ENCODE results near the gene ZBTB39. TPM values are rescaled to one million over a fixed set of nuclear protein-coding genes. Genes with fewer than 3 reads are reported as not detected.
"Not testable (repeated sequence)": the region's sequence is repeated elsewhere in the genome, so short reads cannot be mapped to it uniquely, and the experiment has no call there.

The ZBTB39 gene
- total RNA-seq, 1 experiment from 2014 or later = 3.4 TPM

DNA sequence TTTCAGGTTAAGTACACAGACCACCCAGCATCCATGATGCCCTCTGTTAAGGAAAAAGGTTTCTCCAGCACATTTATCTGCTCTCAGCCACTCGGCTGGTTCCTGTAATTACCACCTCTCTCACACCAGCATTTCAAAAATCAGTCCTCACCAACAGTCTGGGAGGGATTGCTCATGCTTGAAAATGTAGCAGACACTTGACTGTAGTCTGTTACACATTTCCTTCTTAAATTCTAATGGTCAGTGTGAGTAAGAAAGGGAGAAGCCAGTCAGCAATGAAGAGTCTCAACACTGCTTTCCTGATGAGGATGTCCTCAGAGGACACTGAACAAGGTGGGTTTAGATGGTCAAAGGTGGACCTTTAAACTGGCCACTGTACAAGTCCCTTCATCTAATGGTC lies 6.0 kb downstream of the ZBTB39 start:
- no peak for DNase-seq (ENCODE audit: low spot score)

DNA sequence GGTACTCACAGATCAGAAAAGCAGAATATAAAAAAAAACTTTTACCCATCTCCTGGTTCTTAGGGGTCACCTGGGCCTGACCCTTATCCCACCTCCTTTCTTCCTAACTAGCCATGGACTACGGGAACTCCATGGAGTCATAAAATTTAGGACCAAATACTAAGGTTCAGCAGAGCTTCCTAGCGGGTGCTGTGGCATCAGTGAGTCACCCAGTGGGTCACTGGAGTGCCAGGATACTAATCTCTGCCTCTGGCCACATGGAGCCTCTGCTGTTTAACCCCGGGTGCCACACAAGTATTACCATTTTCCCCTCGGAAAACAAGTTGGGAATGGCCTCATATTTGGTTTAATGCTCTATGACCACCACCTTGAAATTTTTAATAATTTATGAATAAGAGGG lies 6.9 kb downstream of the ZBTB39 start:
- DNase-seq (ENCODE audit: low spot score) = no peak

DNA sequence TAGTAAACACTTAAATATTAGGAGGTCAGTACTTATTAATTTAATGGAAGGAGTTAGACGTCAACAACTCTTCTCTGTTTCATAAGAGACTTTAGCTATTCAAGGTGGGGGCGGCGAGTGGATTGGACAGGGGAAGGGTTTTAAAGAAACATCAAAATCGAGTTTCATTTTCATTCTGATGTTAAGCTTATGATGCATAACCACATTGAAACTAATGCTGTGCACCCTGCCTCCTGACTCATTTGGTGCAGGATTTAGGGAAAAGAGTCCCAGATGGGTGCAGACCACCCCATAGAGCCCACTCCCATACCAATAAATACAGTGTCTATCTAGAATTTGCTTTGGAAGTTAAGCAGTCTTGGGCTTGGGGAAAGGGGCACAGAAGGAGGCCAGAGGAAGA lies 7.4 kb downstream of the ZBTB39 start:
- DNase-seq (ENCODE audit: low spot score) = no peak

DNA sequence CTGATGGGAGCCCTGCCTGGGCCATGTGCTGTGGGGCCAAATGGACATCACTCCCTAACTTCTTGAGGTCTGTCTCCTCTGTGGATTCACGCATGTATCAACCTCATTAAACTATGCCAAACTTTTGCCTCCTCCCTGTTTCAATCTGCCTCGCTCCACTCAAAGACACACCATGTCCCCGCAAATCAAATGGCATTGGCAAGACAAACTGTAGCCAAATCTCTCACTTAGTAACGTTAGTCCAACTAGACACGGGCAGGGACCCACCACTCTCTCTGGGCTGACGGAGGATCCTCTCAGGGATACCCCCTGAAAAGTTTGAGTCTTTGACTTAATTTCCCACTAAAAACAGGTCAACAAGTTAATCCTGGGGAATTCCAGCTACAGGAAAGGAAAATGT lies 8.0 kb downstream of the ZBTB39 start:
- no peak for DNase-seq (ENCODE audit: low spot score)

DNA sequence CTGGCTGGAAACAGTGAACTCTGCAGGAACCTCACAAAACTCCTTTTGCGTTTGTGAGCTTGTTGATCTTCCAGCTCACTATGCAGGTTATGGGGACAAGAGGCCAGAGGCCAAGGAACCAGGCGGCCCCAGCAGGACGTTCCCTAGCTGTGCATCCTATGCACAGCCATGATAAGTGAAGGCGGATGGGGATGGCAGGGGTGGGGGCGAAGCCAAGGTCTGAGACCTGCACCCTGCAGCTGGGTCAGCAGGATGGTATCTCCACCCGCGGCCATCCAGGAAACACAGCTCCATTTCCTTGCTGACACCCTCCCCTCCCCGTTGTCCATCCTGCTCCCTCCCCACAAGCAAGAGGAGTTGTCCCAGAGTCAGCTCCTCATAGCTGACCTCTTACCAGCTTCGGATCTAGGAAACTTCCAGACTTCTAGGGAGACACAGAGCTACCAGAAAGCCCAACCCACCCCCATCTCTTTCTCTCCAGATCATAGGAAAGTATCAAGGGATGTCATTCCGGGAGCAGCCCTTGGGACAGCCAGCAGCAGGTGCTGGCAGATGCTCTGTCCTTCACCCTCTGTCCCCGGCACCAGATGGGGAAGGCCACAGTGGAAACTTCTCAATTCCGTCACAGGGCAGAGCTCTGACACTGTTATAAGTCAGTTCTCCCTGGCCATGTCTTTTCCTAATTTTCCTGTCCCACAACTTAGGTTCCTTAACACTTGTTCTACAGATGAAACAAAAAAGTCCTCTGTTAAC lies 9.4 kb downstream of the ZBTB39 start:
- DNase-seq (ENCODE audit: low spot score) = no peak

DNA sequence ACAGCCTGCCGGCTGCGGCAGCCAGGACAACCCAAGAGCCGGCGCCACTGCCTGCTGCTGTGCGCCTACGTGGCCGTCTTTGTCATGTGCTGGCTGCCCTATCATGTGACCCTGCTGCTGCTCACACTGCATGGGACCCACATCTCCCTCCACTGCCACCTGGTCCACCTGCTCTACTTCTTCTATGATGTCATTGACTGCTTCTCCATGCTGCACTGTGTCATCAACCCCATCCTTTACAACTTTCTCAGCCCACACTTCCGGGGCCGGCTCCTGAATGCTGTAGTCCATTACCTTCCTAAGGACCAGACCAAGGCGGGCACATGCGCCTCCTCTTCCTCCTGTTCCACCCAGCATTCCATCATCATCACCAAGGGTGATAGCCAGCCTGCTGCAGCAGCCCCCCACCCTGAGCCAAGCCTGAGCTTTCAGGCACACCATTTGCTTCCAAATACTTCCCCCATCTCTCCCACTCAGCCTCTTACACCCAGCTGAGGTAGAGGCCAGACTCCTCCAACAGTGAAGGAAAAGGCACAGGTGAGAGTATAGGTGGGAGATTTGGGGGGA lies 10.3 kb downstream of the ZBTB39 start:
- DNase-seq (ENCODE audit: low spot score) = no peak

DNA sequence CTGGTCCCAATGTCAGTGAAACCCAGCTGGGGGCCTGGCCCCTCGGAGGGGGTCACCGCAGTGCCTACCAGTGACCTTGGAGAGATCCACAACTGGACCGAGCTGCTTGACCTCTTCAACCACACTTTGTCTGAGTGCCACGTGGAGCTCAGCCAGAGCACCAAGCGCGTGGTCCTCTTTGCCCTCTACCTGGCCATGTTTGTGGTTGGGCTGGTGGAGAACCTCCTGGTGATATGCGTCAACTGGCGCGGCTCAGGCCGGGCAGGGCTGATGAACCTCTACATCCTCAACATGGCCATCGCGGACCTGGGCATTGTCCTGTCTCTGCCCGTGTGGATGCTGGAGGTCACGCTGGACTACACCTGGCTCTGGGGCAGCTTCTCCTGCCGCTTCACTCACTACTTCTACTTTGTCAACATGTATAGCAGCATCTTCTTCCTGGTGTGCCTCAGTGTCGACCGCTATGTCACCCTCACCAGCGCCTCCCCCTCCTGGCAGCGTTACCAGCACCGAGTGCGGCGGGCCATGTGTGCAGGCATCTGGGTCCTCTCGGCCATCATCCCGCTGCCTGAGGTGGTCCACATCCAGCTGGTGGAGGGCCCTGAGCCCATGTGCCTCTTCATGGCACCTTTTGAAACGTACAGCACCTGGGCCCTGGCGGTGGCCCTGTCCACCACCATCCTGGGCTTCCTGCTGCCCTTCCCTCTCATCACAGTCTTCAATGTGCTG lies 11.0 kb downstream of the ZBTB39 start:
- no peak for DNase-seq (ENCODE audit: low spot score)

DNA sequence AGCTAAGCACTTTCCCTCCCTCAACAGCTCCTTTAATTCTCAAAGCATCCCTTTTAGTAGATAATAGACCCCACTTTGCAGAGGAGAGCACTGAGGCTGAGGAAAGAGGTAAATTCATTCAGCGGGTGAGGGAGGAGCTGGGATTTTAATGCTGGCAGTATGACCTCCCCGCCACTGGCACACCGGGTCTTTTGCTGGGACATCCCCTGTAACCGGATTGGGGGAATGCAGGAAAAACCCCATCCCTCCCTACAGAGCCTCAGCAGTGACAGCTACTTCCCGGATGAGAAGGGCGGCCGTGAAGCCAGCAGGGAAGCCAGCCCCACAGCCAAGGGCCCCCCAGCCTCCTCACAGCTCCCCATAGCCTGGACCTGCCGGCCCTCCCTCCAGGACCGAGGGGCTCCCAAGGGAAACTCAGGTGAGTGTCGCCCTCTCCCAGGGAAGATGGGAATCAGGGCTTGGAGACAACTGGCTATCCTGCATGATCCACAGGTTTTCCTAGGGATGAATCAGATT lies 12.1 kb downstream of the ZBTB39 start:
- DNase-seq (ENCODE audit: low spot score) = no peak

DNA sequence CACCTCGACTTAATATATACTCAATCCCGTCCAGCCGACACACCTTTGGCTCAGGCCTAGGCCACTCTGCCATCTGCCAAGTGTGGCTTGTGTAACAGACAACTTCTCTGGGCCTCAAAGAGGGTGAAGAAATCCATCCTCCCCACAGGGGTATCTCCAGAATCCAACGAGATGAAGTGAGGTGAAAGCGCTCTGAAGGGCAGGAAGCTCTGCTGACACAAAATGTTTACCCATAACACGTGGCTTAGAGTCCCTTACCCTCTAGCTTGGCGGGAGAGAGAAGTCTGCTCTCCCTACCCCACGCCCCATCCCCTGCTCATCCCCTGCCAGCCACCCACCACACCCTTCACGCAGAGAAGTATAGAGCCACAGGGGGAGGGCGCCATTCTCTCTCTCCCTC lies 13.0 kb downstream of the ZBTB39 start:
- DNase-seq (ENCODE audit: low spot score) = no peak

DNA sequence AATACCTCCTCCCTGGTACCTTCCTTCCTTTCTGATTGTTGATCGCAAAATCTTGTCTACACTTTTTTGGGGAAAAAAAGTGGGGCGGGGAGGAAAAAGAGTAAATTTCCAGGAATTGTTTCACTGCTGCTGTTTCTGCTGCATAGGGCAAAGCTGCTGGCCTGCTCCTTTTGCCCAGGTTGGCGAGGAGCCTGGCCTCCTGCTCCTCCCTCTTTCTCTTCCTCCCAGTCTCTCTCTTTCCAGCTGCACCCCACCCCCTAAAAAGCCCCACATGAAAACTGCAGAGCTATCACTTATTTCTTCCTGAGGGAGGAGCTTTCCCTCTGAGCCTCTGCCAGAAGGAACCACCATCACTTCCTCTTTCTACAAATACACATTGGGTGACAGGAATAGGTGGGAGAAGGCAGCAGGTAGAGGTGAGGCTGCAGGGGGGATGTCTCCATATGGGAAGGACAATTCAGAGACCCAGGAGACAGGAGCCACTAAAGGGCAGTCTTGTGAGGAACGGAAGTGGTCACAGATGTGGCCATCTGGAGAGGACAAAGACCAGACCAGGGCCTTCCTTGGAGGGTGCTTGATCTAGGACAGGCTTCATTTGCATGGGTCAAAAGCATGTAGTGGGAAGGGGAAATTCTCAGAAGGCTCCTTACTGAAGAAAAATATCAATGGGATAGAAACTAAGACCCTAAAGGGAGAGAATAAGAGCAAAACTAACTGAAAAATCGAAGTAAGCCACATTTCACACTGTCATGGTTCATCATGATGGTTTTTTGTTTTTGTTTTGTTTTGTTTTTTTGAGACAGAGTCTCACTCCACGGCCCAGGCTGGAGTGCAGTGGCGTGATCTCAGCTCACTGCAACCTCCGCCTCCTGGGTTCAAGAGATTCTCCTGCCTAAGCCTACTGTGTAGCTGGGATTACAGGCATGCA lies 14.8 kb downstream of the ZBTB39 start:
- DNase-seq (ENCODE audit: low spot score) = peak; percentile 15

DNA sequence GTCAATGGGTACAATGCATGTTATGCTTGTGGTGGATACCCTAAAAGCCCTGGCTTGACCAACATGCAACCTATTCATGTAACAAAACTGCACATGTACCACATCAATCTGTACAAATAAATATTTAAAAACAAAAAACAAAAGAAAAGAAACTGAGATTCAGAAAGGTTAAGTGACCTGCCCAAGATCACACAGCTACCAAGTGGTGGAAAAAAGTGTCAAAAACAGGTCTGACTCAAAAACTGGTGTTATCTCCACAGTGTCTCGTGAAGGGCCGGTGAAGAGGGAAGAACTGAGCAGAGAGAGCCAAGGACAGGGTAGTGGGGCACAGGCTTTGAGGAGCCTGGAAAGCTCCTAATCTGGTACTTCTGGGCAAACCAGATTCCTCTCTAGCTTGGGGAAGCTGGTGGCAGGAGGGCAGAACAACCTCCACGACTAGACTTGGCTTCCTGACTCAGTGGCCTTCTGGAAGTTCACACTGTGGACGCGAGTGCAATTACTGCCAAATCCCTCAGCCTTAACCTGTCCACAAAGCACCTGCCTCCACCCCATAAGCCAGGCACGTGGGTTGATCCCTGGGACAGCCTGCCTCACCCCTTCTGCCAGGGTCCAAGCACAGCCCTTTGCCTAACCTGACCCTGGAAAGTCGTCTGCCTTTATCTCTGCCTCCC lies 15.6 kb downstream of the ZBTB39 start:
- no peak for DNase-seq (ENCODE audit: low spot score)

DNA sequence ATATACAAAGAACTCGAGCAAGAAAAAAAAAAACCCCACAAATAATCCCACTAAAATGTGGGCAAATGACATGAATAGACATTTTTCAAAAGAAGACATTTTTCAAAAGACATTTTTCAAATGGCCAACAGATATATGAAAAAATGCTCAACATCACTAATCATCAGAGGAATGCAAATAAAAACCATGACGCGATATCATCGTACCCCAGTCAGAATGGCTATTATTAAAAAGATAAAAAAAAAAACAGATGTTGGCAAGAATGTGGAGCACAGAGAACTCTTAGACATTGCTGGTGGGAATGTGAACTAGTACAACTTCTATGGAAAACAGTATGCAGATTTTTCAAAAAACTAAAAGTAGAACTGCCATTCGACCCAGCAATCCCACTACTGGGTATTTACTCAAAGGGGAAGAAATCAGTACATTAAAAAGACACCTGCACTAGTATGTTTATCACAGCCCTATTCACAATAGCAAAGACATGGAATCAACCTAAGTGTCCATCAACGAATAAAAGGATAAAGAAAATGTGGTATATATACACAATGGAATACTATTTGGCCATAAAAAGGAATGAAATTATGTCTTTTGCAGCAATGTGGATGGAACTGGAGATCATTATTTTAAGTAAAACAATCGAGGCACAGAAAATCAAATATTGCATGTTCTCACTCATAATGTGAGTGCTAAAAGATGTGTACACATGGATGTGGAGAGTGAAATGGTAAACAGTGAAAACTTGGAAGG lies 16.3 kb downstream of the ZBTB39 start:
- DNase-seq (ENCODE audit: low spot score) = no peak

DNA sequence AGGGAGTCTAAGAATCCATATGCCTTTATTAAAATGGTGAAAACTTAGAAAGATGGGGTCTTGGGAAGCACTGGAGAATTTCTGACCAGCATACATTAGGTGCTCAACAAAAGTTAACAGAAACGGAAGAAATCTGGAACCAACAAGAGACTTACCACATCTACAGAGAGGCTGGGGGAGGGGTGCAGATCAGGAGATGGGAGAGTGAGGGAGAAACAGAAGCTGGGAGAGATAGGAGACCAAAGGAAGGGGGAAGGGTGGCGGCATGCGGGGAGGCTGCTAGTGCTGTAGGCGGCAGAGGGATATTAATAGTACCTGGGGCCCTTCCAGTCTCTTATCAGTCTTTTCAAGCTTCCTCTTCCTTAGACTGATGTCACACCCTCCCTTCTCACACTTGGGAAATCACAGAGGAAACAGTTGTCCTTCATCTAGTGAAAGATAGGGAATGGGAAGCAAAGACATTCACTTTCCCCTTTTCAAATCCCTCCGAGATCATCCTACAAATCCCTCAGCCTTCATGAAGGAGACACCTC lies 18.1 kb downstream of the ZBTB39 start:
- DNase-seq (ENCODE audit: low spot score) = no peak

DNA sequence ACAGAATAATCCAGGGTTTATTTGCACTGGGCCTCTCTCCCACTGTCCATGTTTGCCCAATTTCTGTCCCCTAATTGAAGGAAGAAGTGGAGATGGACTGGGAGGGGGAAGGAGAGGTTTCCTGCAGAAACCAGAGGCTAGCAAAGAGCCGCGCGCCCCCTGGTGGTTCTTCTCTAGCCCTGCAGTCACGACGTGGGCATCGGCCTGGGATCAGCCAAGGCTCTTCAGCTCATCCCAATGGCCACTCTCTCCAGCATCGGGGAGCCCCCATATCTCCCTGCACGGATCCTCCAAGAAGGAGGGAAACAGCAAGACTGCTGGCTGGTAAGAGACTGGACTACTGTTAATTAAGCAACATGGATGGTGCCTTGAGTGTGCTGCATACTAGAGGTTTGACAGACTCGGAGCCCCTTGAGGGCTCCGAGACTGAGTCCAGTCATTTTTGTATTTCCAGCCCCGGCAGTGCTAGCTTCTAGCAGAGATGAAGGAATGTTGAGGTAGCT lies 18.7 kb downstream of the ZBTB39 start:
- peak; percentile 83 for DNase-seq (ENCODE audit: low spot score)

DNA sequence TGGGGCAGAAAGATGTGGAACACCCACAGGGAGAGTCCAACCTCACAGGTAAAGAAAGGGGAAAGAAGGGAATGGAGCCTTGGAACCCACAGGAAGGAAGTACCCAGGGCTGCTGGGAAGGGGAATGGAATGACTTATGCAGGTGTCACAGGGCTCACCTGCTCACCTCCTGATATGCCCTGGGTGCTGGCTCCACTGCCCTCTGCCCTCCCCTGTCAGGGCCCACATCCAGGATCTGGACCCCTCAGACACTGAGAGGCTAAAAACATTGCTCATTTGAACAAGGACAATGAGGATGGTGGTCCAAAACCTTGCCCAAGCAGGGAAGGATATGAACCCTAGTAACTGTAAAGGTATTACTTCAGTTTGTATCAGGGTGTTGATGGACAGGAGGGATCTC lies 19.3 kb downstream of the ZBTB39 start:
- no peak for DNase-seq (ENCODE audit: low spot score)

DNA sequence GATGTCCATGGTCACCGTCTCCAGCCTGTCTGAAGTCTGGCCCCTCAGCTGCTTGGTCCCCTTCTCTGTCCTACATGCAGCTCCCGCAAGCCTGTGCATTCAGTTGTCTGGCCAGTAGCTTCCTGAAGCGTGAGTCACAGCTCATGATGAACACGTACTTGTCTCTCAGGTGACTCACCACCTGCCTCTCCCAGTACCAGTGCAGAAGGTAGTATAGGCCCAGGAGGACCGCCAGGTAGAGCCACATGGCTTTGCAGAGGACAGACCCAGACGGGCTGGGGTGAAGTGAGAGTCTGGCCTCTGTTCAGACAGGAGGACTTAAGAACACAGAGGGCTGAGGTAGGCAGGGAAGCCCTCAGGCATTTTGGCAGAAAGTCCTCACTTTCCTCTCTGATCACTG lies 20.6 kb downstream of the ZBTB39 start:
- peak; percentile 67 for DNase-seq (ENCODE audit: low spot score)

DNA sequence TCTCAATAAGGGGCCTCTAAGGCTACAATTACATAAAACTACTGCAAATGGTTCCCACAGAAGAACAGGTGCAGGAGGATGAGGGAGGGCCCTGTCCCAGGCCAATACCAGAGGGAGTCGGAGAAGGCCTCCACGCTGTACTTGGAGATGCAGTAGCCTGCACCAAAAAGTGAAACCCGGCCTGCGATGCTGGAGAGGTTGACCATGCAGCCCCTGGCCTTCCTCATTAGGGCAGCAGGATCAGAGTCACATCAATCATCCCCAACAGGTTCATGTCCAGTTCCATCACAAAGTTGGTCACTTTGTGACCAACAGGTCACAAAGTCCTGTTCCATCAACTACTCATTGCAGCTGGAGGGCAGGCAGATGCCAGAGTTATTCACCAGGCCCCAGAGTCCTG lies 23.0 kb downstream of the ZBTB39 start:
- no peak for DNase-seq (ENCODE audit: low spot score)

DNA sequence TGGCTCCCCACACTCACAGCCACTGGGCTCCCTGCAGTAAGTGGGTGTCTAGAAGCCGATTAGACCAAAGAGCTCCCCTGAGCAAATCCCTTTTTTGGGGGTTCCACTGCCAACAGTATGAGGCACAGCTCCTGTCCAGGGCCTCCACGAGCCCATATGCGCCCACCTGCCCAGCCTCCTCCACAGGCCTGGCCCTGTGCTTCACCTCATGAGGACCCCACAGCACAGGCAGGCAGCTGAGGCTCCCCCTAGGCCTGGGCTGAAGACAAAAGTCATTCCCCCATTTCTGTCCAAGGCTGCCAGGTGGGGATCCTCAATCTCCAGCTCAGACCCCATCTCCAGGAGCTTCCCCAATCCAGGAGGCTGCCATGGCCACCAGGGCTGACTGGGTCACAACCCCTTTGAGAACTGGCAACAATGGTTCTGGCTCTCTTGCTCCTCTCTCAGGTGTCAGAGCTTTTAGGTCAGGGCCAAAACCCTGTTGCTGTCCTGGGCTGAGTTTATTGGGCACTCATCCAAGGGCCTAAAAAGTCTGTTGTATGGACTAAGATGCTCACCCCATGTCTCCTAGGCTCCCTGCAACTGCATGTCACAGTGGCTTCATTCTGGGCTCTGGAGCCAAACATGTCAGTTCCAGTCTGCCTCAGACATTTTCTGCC lies 23.6 kb downstream of the ZBTB39 start:
- DNase-seq (ENCODE audit: low spot score) = not testable (repeated sequence)

DNA sequence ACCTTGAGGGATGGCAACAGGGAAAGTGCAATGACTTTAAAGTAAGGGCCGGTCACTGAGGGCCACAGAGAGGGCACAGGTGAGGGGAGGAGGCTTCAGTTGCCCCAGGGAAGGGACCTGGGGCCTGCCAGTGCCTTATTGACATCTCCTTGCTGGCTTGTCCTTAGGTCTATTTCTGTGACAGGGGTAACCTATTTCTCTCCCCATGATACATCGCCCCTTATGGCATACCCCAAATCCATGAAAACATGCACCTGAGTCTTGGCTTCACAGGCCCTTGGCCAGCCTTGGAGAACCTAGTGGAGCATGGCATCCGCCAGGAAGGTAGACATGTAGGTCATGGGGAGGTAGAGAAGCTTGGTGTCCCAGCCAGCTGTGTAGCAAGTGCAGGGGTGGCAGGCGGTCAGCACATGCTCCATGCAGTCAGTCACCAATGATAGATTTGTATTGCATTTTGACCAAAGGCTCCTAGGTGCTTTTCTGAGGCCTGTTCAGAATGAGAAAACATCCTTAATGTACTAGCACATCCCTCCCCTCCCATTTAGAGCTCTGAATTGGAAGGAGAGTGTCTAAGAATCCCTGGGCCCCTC lies 25.3 kb downstream of the ZBTB39 start:
- DNase-seq (ENCODE audit: low spot score) = no peak
